Heart right ventricle (tissue), 16 donors: ENCODE results near the gene RALGPS1. TPM values are rescaled to one million over a fixed set of nuclear protein-coding genes. Genes with fewer than 3 reads are reported as not detected.
A peak's percentile ranks its signal among the peaks of the same experiment; 100 is the strongest.

ENCODE experiments used
- ATAC-seq, 8 donors: fragments of 200-7000 bp; cut with Tn5 transposase; one replicate each; pipeline ENCODE4 v1.9.1; 2020; ENCODE audit warnings: mild to moderate bottlenecking in 8 of 8, moderate library complexity in 8 of 8, moderate number of reproducible peaks in 1 of 8
- DNase-seq, 2 donors: peaks; one replicate each; pipeline ENCODE4 v3.0.0-alpha.2; 2020
- H3K27ac ChIP-seq, 10 donors: fragments of 200-600 bp; sonication (generic) in 2 of 10; one replicate each; pipeline versions ENCODE4 v1.5.0 to v1.8.0; 2020 to 2022; ENCODE audit warnings: mild to moderate bottlenecking in 3 of 10
- H3K27me3 ChIP-seq, 7 donors: fragments of 200-600 bp; one replicate each; pipeline ENCODE4 v1.8.0; 2021 to 2022; ENCODE audit warnings: mild to moderate bottlenecking in 2 of 7
- H3K36me3 ChIP-seq, 9 donors: fragments of 200-600 bp; sonication (generic) in 1 of 9; one replicate each; pipeline versions ENCODE4 v1.5.0 to v1.8.0; 2020 to 2022; ENCODE audit warnings: mild to moderate bottlenecking in 2 of 9
- H3K4me1 ChIP-seq, 9 donors: fragments of 200-600 bp; sonication (generic) in 1 of 9; one replicate each; pipeline versions ENCODE4 v1.5.0 to v1.8.0; 2020 to 2022; ENCODE audit warnings: mild to moderate bottlenecking in 4 of 9
- H3K4me3 ChIP-seq, 10 donors: fragments of 200-600 bp; sonication (generic) in 2 of 10; one replicate each; pipeline versions ENCODE4 v1.5.0 to v1.8.0; 2020 to 2022; ENCODE audit warnings: mild to moderate bottlenecking in 7 of 10, moderate library complexity in 2 of 10
- H3K9me3 ChIP-seq, 11 donors: fragments of 200-600 bp in 10 of 11; sonication (generic) in 2 of 11; one replicate each; pipeline versions ENCODE4 v1.5.0 to v1.8.0; 2013 to 2022; ENCODE audit warnings: mild to moderate bottlenecking in 2 of 11, control low read depth in 1 of 11, moderate library complexity in 1 of 11
- CTCF ChIP-seq, 9 donors: fragments of 200-600 bp; sonication (generic) in 2 of 9; IDR thresholded peaks; one replicate each; pipeline versions ENCODE4 v1.5.0 to v1.8.0; 2021 to 2022; ENCODE audit warnings: antibody characterized with exemption in 9 of 9, mild to moderate bottlenecking in 5 of 9, moderate library complexity in 1 of 9
- WGBS, 2 donors: extraction: QIAGEN DNeasy Blood & Tissue Kit; methylation state at CpG; one replicate each; pipeline ENCODE4 v1.1.7; 2013; ENCODE audit warnings: inconsistent platforms in 1 of 2; 5-methylcytosine and 5-hydroxymethylcytosine counted together
- intact Hi-C, 10 donors: fragments of 100-400 bp; cut with DNase I; formaldehyde crosslinking; loops; one replicate each; pipeline versions ENCODE4 v1.11.1 to v1.14.2; 2022
- polyA plus RNA-seq, 2 donors: library from polyadenylated mRNA; stranded (reverse); fragments of 200-250 nt; gene quantifications; one replicate each; pipeline ENCODE4 v1.2.3, GENCODE V29; 2013
- total RNA-seq, 10 donors: library from RNA; stranded (reverse); fragmentation: NEBNext Ultra II Directional in 3 of 10; extraction: Animal tissue kit (Norgen Biotek cat#: 25700) in 3 of 10; gene quantifications; one replicate each; pipeline versions ENCODE4 v1.2.1 to v1.2.4, GENCODE V29; 2021 to 2023
- donor health status: Arrhythmogenic right ventricular cardiomyopathy.
- donor health status: ischemic (EF 13 %, LVEDD 7.1; RV severe dilation, severe dysfunction).
- donor health status: healthy with polysubstance abuse.
- donor health status: DM: no; HTN: yes; CAD: no.
- donor health status: DM: no; HTN: no; CAD: no.
- donor health status: ischemic (EF 25% LVEDD 6.9; RV normal size, moderate dysfunction).
- donor health status: ischemic (EF 25% LVEDD 5.7; RV mildly dilated, moderate dysfunction).
- donor health status: healthy.
- donor health status: DM: yes; HTN: yes; CAD: no.
- donor health status: Ischemic cardiomyopathy.
- donor health status: ischemic (EF 35%, LVEDD 5.7; RV mildly dilated, moderate dysfunction).
- donor health status: nonischemic (EF 11% LVEDD 7.7; RV severe dilation, severe dysfunction).
- donor health status: DM: yes; HTN: yes; CAD: no.
- donor health status: PGD.
- donor health status: ischemic (EF 29% LVEDD 5.4; RV normal size, mild dysfunction).
- donor health status: nonischemic (EF 23%, LVEDD 6.1; RV moderate dilation, normal function).

The RALGPS1 gene
- total and polyA plus RNA-seq, 12 donors, result 4.2 to 25.0 (median 16.8) TPM

DNA sequence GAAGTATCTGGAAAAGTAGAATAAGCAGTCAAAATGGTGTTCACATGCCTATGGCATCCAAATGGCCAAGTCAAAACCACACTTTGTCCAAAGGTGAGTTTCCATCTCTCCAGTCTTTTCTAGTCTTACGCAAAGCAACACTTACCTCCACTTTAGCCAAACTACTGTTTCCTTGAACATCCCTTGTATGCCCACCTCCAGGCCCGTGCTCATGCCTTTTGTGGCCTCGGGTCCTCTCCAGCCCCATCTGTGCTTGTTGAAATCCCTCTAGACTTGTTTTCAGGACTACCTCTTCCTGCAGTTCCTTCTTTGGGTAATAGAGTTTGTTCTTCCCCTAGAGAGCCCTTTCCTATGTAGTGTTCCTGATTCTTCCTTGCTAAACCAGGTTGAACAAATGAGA, 146.8 kb downstream of the RALGPS1 start:
- H3K4me1 ChIP-seq, result peaks cover 4 to 52% (median 42%) of the 10 kb centered on the region in 9 donors
- 94 to 98% methylated on average over 3 of the region's 3 CpGs for WGBS, 2 donors
- ATAC-seq (no peak), DNase-seq (no peak)
- intact Hi-C loops, result no loop called here
- no peak for TF ChIP-seq CTCF (IDR thresholded peaks at IDR 0.05)
- H3K27ac ChIP-seq, result no peak overlapping the region
- no peaks in the 10 kb centered on the region for H3K9me3 ChIP-seq
- no peaks in the 10 kb centered on the region for H3K27me3 ChIP-seq
- no peak overlapping the region for H3K4me3 ChIP-seq
- no peaks in the 10 kb centered on the region for H3K36me3 ChIP-seq

DNA sequence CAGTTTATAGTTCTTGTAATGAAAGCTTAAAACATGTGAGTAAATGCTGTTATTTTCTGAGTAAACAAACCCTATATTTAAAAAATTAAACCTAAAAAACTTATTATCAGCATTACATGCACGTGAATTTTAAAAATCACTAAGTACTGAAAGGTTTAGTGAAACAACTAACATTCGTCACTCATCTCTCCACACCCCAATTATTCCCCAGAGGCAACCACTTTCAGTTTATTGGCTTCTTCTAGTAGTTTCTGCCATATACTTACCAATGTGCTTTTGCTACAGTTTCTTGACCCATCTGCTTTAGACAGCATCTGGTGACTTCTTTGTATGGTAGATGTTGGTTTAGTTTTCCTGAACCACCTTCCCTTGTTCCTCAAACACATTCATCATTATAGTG, 149.8 kb downstream of the RALGPS1 start:
- Histone ChIP-seq H3K9me3 (no peaks in the 10 kb centered on the region), H3K27me3 (no peaks in the 10 kb centered on the region), H3K4me3 (no peak overlapping the region), H3K27ac (peak overlapping the region in 1 of 10 donors; percentile 83), H3K4me1 (peaks cover 0 to 40% (median 17%) of the 10 kb centered on the region in 9 donors), H3K36me3 (peaks cover 0 to 8% (median 0%) of the 10 kb centered on the region in 9 donors)
- TF ChIP-seq CTCF (IDR thresholded peaks at IDR 0.05), result no peak
- ATAC-seq, result no peak
- intact Hi-C loops, result no loop called here
- WGBS, 2 donors, result 63 to 80% methylated on average over 2 of the region's 2 CpGs
- no peak for DNase-seq

DNA sequence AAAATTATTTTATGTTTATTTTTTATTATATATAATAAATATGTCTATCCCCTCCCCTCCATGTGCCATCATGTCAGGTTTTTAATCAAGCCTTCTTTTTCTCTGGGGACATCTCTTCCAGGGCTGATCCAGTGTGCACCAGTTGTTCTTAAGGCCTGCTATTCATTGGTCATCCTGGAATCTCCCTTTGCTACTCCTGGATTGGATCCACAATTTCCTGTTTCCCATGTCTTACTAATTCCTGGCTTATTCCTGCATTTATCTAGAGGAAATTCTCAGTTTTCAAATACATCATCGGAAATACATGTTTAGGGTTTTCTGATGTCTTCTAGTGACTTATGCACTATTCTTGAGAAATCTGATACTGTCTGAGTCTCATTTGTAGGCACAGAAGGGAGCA, 151.0 kb downstream of the RALGPS1 start:
- H3K36me3 ChIP-seq, result peaks cover 0 to 16% (median 0%) of the 10 kb centered on the region in 9 donors
- H3K4me3 ChIP-seq, result no peak overlapping the region
- no peaks in the 10 kb centered on the region for H3K27me3 ChIP-seq
- ATAC-seq, result peak in 6 of 8 donors; percentile 30 to 70 (median 40)
- WGBS, 2 donors, result 42 to 53% methylated on average over 1 of the region's 1 CpG
- H3K27ac ChIP-seq, result peak overlapping the region in 4 of 10 donors; percentile 6 to 83 (median 16)
- TF ChIP-seq CTCF (IDR thresholded peaks at IDR 0.05), result no peak
- H3K9me3 ChIP-seq, result no peaks in the 10 kb centered on the region
- DNase-seq, result no peak
- intact Hi-C loops, result no loop called here
- peaks cover 0 to 31% (median 6%) of the 10 kb centered on the region in 9 donors for H3K4me1 ChIP-seq

DNA sequence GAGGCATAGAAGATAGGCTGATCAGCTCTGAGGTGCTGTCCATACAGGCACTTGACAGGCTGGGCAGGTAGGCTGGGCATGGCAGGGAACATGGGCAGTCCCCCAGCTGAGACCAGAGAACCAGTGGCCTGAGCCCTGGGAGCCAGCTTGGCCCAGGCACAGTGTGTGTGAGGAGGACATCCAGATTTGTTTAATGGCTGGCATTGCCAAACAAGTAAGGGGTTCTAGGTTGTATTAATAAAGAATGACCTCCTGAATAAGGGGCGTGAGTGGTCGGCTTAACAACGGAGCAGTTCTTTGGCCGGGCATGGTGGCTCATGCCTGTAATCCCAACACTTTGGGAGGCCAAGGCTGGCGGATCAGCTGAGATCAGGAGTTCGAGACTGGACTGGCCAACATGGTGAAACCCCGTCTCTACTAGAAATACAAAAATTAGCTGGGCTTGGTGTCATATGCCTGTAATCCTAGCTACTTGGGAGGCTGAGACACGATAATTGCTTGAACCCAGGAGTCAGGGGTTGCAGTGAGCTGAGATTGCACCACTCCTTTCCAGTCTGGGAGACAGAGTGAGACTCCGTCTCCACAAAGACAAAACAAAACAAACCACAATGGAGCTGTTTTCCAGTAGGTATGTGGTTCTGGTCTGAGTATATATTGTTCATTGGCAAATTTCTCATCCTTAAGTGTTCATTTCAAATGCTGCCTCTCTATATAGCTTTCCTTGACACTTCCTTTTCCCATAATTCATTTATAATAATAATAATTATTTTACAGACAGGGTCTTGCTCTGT, 151.7 kb downstream of the RALGPS1 start:
- WGBS, 2 donors, result 95 to 98% methylated on average over 9 of the region's 9 CpGs
- Histone ChIP-seq H3K27ac (peak overlapping the region in 4 of 10 donors; percentile 6 to 83 (median 16)), H3K36me3 (peaks cover 0 to 17% (median 0%) of the 10 kb centered on the region in 9 donors), H3K4me3 (no peak overlapping the region), H3K4me1 (peaks cover 0 to 31% (median 6%) of the 10 kb centered on the region in 9 donors), H3K27me3 (no peaks in the 10 kb centered on the region), H3K9me3 (peaks cover 0 to 3% (median 0%) of the 10 kb centered on the region in 11 donors)
- peak in 4 of 8 donors; percentile 17 to 38 (median 20) for ATAC-seq
- no peak for TF ChIP-seq CTCF (IDR thresholded peaks at IDR 0.05)
- intact Hi-C loops, result no loop called here
- no peak for DNase-seq
